GM12891 (cell line): ENCODE measurements around the gene LCA5.

Experiments used
- POLR2A ChIP-seq: IDR thresholded peaks from 2 replicates; pipeline ENCODE4 v1.6.1; 2011; ENCODE audit warnings: low read depth, low read length, control low read depth
- TAF1 ChIP-seq: IDR thresholded peaks from 2 replicates; pipeline ENCODE4 v1.6.1; 2011; ENCODE audit warnings: low read depth, low read length, control low read depth

GRCh38 chr6:79510707-79511106 is 26.5 kb downstream of the LCA5 start:
- TF ChIP-seq POLR2A, result no peak
- TF ChIP-seq TAF1, result no peak
